Stimulated activated CD4-positive, alpha-beta T cell treated with anti-CD3 and anti-CD28 coated beads, TNF-alpha, amount 100 ng/mL, for 48 hours (primary cell): ENCODE measurements around the gene FAM163A.
"Not testable (repeated sequence)": the region's sequence is repeated elsewhere in the genome, so short reads cannot be mapped to it uniquely, and the experiment has no call there.

ENCODE experiments used
- DNase-seq, 3 donors: peaks; one replicate each; pipeline ENCODE4 v3.0.0-alpha.2; 2020; ENCODE audit warnings: low read depth in 3 of 3

FAM163A gene

GRCh38 chr1:179853102-179853501, 110.0 kb downstream of the FAM163A start:
- no peak for DNase-seq

- DNase-seq: not testable (repeated sequence)
Measured at GRCh38 chr1:179855831-179856230, 112.7 kb downstream of the FAM163A start.

- DNase-seq: no peak
Measured at GRCh38 chr1:179856296-179856695, 113.2 kb downstream of the FAM163A start.

- no peak for DNase-seq
Measured at GRCh38 chr1:179857009-179857408, 113.9 kb downstream of the FAM163A start.

- no peak for DNase-seq
Measured at GRCh38 chr1:179860652-179861051, 117.6 kb downstream of the FAM163A start.

- DNase-seq: no peak
Measured at GRCh38 chr1:179865377-179865776, 122.3 kb downstream of the FAM163A start.
